Cardiac muscle cell (in vitro differentiated cells and primary cell): ENCODE data around the gene CHD6. TPM values are rescaled to one million over a fixed set of nuclear protein-coding genes. Genes with fewer than 3 reads are reported as not detected.

Source experiments
- DNase-seq, 2 donors: peaks; one replicate each; pipeline versions ENCODE4 v3.0.0 to v3.0.0-alpha.2; 2010 to 2017; ENCODE audit warnings: low read depth in 1 of 2, low spot score in 1 of 2
- H3K27ac ChIP-seq: fragments of 200-600 bp; sonication (generic); 2 replicates; pipeline ENCODE4 v1.5.1; 2016
- H3K27me3 ChIP-seq: fragments of 200-600 bp; sonication (generic); 2 replicates; pipeline ENCODE4 v1.6.0; 2016; ENCODE audit warnings: control low read depth
- H3K36me3 ChIP-seq: fragments of 200-600 bp; sonication (generic); 2 replicates; pipeline ENCODE4 v1.5.1; 2016; ENCODE audit warnings: control low read depth
- H3K4me1 ChIP-seq: fragments of 200-600 bp; sonication (generic); 2 replicates; pipeline ENCODE4 v1.8.1; 2017; ENCODE audit warnings: low read depth, mild to moderate bottlenecking, mixed run types
- H3K4me3 ChIP-seq: fragments of 200-600 bp; sonication (generic); 2 replicates; pipeline ENCODE4 v1.5.1; 2016; ENCODE audit warnings: mild to moderate bottlenecking
- H3K9me3 ChIP-seq: fragments of 200-600 bp; sonication (generic); 2 replicates; pipeline ENCODE4 v1.5.1; 2017; ENCODE audit warnings: low read depth, mild to moderate bottlenecking, control low read depth
- polyA plus RNA-seq: library from polyadenylated mRNA; unstranded; fragments of >200 nt; fragmentation: Nextera tagmentation; extraction: Ambion mirVana; gene quantifications from 2 replicates; pipeline ENCODE4 v1.2.1, GENCODE V29; 2016
- total RNA-seq: library from RNA; depleted of rRNA; stranded (reverse); fragments of >200 nt; gene quantifications from 2 replicates; pipeline ENCODE4 v1.2.3, GENCODE V29; 2016
- TF ChIP-seq, protein P1 (sequence below): IDR thresholded peaks from 2 replicates; pipeline ENCODE4 v1.5.1; 2012; ENCODE audit warnings: low read depth, mild to moderate bottlenecking, low read length

CHD6 gene
- total and polyA plus RNA-seq, 2 experiments from 2014 or later, result 56.3 to 61.9 TPM

DNA sequence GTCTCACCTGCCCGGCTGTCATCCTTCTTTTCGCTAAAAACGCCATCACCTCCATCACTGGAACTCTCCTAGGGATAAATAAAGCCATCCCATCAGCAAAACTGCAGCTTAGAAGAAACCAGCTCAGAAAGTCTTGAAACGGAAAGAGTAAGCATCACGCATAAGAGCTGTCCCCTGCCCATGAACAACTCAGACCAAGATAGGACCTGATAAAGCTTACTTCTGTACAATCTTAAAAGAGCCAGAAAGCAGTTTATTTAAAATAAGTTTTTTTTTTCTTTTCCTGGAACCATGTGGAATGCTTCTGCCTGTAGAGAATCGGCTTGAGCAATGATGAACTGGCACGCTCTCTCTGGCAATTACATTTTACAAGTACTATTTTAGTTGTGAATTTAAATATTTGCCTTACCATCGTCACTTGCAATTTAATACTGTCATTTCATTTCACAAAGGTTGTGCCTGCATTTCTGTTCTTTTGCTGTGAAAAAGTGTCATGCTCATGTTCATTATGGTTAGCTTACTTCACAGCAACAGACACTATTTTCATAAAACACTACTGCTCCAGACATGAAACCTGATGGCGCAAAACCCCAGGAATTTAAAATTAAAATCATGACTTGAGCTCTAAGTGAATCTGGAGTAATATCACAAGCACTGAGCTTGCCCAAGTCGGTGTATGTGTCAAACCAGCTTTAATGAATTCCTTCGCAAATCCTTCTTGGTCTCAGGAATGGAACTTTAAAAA is 191.9 kb downstream of the CHD6 start:
- peak overlapping the region; percentile 22 for H3K27ac ChIP-seq
- H3K27me3 ChIP-seq, result no peaks in the 10 kb centered on the region
- TF ChIP-seq, protein P1, sequence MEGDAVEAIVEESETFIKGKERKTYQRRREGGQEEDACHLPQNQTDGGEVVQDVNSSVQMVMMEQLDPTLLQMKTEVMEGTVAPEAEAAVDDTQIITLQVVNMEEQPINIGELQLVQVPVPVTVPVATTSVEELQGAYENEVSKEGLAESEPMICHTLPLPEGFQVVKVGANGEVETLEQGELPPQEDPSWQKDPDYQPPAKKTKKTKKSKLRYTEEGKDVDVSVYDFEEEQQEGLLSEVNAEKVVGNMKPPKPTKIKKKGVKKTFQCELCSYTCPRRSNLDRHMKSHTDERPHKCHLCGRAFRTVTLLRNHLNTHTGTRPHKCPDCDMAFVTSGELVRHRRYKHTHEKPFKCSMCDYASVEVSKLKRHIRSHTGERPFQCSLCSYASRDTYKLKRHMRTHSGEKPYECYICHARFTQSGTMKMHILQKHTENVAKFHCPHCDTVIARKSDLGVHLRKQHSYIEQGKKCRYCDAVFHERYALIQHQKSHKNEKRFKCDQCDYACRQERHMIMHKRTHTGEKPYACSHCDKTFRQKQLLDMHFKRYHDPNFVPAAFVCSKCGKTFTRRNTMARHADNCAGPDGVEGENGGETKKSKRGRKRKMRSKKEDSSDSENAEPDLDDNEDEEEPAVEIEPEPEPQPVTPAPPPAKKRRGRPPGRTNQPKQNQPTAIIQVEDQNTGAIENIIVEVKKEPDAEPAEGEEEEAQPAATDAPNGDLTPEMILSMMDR, result no peak
- H3K9me3 ChIP-seq, result no peaks in the 10 kb centered on the region
- DNase-seq, result no peak
- no peaks in the 10 kb centered on the region for H3K4me1 ChIP-seq
- peaks cover 52% of the 10 kb centered on the region for H3K36me3 ChIP-seq
- no peak overlapping the region for H3K4me3 ChIP-seq

DNA sequence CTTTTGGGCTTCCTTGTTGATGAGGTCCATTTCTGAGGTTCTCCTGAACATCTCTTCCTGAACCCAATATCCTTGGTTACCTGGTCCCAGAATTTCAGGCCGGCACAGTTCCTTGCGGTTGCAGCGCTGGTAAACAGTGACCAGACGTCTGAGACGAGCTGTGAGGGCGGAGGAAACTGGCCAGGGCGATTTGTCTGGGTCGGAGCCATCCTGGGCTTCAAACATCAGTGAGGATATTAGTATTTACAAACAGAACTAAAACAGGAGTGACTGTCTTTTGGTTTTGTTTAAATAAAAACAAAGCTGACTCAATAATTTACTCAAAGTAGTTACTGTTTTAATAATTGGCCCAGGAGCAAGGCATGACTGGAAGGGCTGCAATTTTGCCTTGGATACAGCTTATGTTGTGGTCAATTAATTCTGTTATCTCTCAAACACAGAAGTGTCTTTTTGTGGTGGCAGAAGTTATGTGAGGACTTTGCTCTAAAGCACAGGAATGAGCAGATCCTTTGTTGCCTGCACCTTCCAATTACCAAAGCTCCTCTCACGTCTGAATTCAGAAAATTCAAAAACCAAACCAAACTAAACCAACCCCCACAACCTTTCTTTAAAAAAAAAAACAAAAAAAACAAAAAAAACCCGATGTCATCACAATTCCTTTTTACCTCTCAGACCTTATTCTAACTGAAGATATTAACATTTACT is 192.8 kb downstream of the CHD6 start:
- TF ChIP-seq, protein P1, result no peak
- peak in 1 of 2 donors; percentile 54 for DNase-seq
- H3K36me3 ChIP-seq, result peaks cover 59% of the 10 kb centered on the region
- no peak overlapping the region for H3K4me3 ChIP-seq
- H3K9me3 ChIP-seq, result no peaks in the 10 kb centered on the region
- no peaks in the 10 kb centered on the region for H3K27me3 ChIP-seq
- no peaks in the 10 kb centered on the region for H3K4me1 ChIP-seq
- H3K27ac ChIP-seq, result no peak overlapping the region

DNA sequence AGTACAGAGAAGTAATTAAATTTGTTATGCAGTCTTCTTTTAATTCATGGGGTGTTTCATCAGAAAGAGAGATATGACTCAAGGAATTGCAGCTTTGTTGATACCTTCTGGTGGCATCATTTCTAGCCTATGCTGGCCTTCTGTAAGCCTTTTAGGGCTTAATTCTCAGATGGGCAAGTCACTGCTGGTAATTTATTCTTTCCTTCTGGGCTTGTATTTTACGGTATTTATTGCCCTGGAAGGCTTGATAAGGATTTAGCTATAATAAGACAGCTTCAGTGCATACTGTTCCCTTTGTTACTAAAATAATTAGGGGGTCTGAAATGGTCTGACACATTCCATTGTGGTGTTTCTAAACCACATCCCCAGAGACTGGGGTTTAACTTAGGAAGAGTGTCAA is 193.6 kb downstream of the CHD6 start:
- H3K9me3 ChIP-seq, result no peaks in the 10 kb centered on the region
- H3K4me3 ChIP-seq, result no peak overlapping the region
- H3K27me3 ChIP-seq, result no peaks in the 10 kb centered on the region
- TF ChIP-seq, protein P1, result no peak
- peaks cover 67% of the 10 kb centered on the region for H3K36me3 ChIP-seq
- H3K4me1 ChIP-seq, result no peaks in the 10 kb centered on the region
- no peak overlapping the region for H3K27ac ChIP-seq
- peak in 1 of 2 donors; percentile 14 for DNase-seq

DNA sequence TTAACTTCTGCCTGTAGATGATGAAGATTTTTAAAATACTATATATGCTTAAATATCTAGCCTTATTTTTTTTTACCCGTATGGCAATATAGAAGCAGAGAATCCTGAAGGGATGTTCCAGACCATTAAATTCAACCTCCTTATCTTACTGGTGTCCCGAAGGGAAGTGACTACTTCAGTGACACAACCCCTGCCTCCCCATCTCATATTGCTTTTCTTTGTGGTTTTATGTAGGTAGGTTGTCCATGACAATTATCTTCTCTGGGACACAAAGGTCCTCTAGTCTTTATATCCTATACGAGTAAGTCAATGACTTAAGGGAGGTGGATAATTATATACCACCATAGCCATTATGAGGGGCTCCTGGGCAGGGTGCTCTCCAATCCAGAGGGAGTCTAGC is 194.2 kb downstream of the CHD6 start:
- Histone ChIP-seq H3K27me3 (no peaks in the 10 kb centered on the region), H3K36me3 (peaks cover 67% of the 10 kb centered on the region), H3K9me3 (no peaks in the 10 kb centered on the region), H3K4me3 (no peak overlapping the region), H3K27ac (no peak overlapping the region), H3K4me1 (peaks cover 2% of the 10 kb centered on the region)
- DNase-seq, result no peak
- TF ChIP-seq, protein P1, result no peak

DNA sequence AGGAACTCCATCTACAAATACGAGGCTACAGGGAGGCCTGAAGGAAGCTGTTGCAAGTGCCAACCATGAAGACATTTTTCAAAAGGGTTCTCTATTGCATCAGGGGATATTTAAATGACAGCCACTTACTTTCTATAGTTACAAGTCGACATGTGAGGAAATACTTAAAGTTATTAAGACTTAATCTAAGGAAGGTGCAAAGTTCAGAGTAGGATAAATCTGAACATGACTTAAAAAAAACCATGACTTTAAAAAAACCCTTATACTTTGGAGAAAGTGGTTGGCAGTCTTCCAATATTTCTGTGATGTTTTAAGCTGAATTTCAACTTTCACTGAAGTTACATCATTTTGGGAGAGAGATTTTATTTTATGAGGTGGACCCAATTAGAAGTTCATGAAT is 195.2 kb downstream of the CHD6 start:
- TF ChIP-seq, protein P1, result no peak
- no peak overlapping the region for H3K4me3 ChIP-seq

More for the DNA sequence above, 195.2 kb downstream of the CHD6 start:
- no peaks in the 10 kb centered on the region for H3K9me3 ChIP-seq
- peak in 1 of 2 donors; percentile 46 for DNase-seq
- H3K36me3 ChIP-seq, result peaks cover 67% of the 10 kb centered on the region
- H3K27me3 ChIP-seq, result no peaks in the 10 kb centered on the region
- no peak overlapping the region for H3K27ac ChIP-seq
- peaks cover 6% of the 10 kb centered on the region for H3K4me1 ChIP-seq
